ENCODE results near the gene ENTPD8.

The ENTPD8 gene

GRCh38 chr9:137474271-137474670 is 33.1 kb upstream of the ENTPD8 start:
- H3K79me1 ChIP-seq (ENCODE audit: low read depth, low read length) = peaks cover 2% of the 10 kb centered on the region
- no peak for DNase-seq (ENCODE audit: low spot score)
- H4K91ac ChIP-seq (ENCODE audit: low read depth, low read length, poor library complexity) = no peak overlapping the region
- H3K4ac ChIP-seq (ENCODE audit: low read length) = no peak overlapping the region
- H2BK5ac ChIP-seq (ENCODE audit: low read length) = no peak overlapping the region
- H3K27me3 ChIP-seq (ENCODE audit: control insufficient read depth in 3 of 3, insufficient read depth in 3 of 3, low read depth in 1 of 3, low read length in 3 of 3) = no peaks in the 10 kb centered on the region
- no peak overlapping the region for H3K27ac ChIP-seq (replicated peaks; ENCODE audit: low read length)
- H3K4me1 ChIP-seq (ENCODE audit: control insufficient read depth in 2 of 2, insufficient read depth in 1 of 2, low read depth in 1 of 2, low read length in 2 of 2) = peaks cover 0 to 9% of the 10 kb centered on the region in 2 donors
- no peak overlapping the region for H4K8ac ChIP-seq (ENCODE audit: low read depth, low read length)
- H3K9me3 ChIP-seq (replicated peaks in 1 of 2; ENCODE audit: control insufficient read depth in 2 of 2, insufficient read depth in 1 of 2, low read depth in 1 of 2, low read length in 2 of 2) = peaks cover 3 to 14% of the 10 kb centered on the region in 2 donors
- H3K14ac ChIP-seq (ENCODE audit: low read length) = no peak overlapping the region
- no peak overlapping the region for H3K18ac ChIP-seq (ENCODE audit: low read length)
- H3K23ac ChIP-seq (ENCODE audit: low read depth, low read length, poor library complexity) = no peak overlapping the region
- WGBS, 2 donors (ENCODE audit: extremely low coverage in 2 of 2, insufficient read length in 2 of 2, insufficient replicate concordance in 1 of 2) = no CpG with 5 or more reads among the region's 18 CpGs
- no peak overlapping the region for H3K9ac ChIP-seq (ENCODE audit: low read depth, low read length, poor library complexity)
- no peak overlapping the region for H3K4me2 ChIP-seq (ENCODE audit: insufficient read depth, low read length, poor library complexity, severe bottlenecking)
- H3K36me3 ChIP-seq (replicated peaks in 1 of 2; ENCODE audit: control insufficient read depth in 2 of 2, insufficient read depth in 2 of 2, low read length in 2 of 2) = no peaks in the 10 kb centered on the region
- H3K4me3 ChIP-seq (ENCODE audit: low read length in 2 of 2) = peak overlapping the region in 1 of 2 donors; percentile 63
- H2AFZ ChIP-seq (ENCODE audit: low read length) = no peak overlapping the region
- no peak overlapping the region for H2AK5ac ChIP-seq (ENCODE audit: low read depth, low read length)
- no peak overlapping the region for H2BK12ac ChIP-seq (ENCODE audit: low read length)
- no peak overlapping the region for H2BK15ac ChIP-seq (ENCODE audit: low read length)
- no peak overlapping the region for H2BK120ac ChIP-seq (ENCODE audit: low read depth, low read length)

- H3K4me3 ChIP-seq (ENCODE audit: low read length in 2 of 2) = peak overlapping the region in 1 of 2 donors; percentile 35
- H2AK5ac ChIP-seq (ENCODE audit: low read depth, low read length) = no peak overlapping the region
- no peak overlapping the region for H2BK120ac ChIP-seq (ENCODE audit: low read depth, low read length)
- H3K4me1 ChIP-seq (ENCODE audit: control insufficient read depth in 2 of 2, insufficient read depth in 1 of 2, low read depth in 1 of 2, low read length in 2 of 2) = no peaks in the 10 kb centered on the region
- H3K4ac ChIP-seq (ENCODE audit: low read length) = no peak overlapping the region
- no peaks in the 10 kb centered on the region for H3K79me1 ChIP-seq (ENCODE audit: low read depth, low read length)
- no peak overlapping the region for H4K8ac ChIP-seq (ENCODE audit: low read depth, low read length)
- H3K18ac ChIP-seq (ENCODE audit: low read length) = no peak overlapping the region
- H3K4me2 ChIP-seq (ENCODE audit: insufficient read depth, low read length, poor library complexity, severe bottlenecking) = no peak overlapping the region
- no peaks in the 10 kb centered on the region for H3K36me3 ChIP-seq (replicated peaks in 1 of 2; ENCODE audit: control insufficient read depth in 2 of 2, insufficient read depth in 2 of 2, low read length in 2 of 2)
- no peak overlapping the region for H3K23ac ChIP-seq (ENCODE audit: low read depth, low read length, poor library complexity)
- H2BK12ac ChIP-seq (ENCODE audit: low read length) = no peak overlapping the region
- DNase-seq (ENCODE audit: low spot score) = no peak
- H2AFZ ChIP-seq (ENCODE audit: low read length) = no peak overlapping the region
- no peak overlapping the region for H3K14ac ChIP-seq (ENCODE audit: low read length)
- H4K91ac ChIP-seq (ENCODE audit: low read depth, low read length, poor library complexity) = no peak overlapping the region
- no peak overlapping the region for H3K27ac ChIP-seq (replicated peaks; ENCODE audit: low read length)
- no peak overlapping the region for H2BK15ac ChIP-seq (ENCODE audit: low read length)
- H3K27me3 ChIP-seq (ENCODE audit: control insufficient read depth in 3 of 3, insufficient read depth in 3 of 3, low read depth in 1 of 3, low read length in 3 of 3) = peaks cover 0 to 5% (median 0%) of the 10 kb centered on the region in 3 experiments
- H3K9ac ChIP-seq (ENCODE audit: low read depth, low read length, poor library complexity) = no peak overlapping the region
- peaks cover 3 to 4% of the 10 kb centered on the region in 2 donors for H3K9me3 ChIP-seq (replicated peaks in 1 of 2; ENCODE audit: control insufficient read depth in 2 of 2, insufficient read depth in 1 of 2, low read depth in 1 of 2, low read length in 2 of 2)
- no CpG with 5 or more reads among the region's 7 CpGs for WGBS, 2 donors (ENCODE audit: extremely low coverage in 2 of 2, insufficient read length in 2 of 2, insufficient replicate concordance in 1 of 2)
- no peak overlapping the region for H2BK5ac ChIP-seq (ENCODE audit: low read length)
Measured at GRCh38 chr9:137470785-137471184, 29.6 kb upstream of the ENTPD8 start.

GRCh38 chr9:137467896-137468295 is 26.7 kb upstream of the ENTPD8 start:
- no peak overlapping the region for H2BK12ac ChIP-seq (ENCODE audit: low read length)
- no peak overlapping the region for H3K14ac ChIP-seq (ENCODE audit: low read length)
- no peak overlapping the region for H3K4ac ChIP-seq (ENCODE audit: low read length)
- H3K18ac ChIP-seq (ENCODE audit: low read length) = no peak overlapping the region
- H2BK15ac ChIP-seq (ENCODE audit: low read length) = no peak overlapping the region
- H2BK120ac ChIP-seq (ENCODE audit: low read depth, low read length) = no peak overlapping the region
- H4K8ac ChIP-seq (ENCODE audit: low read depth, low read length) = no peak overlapping the region
- H2BK5ac ChIP-seq (ENCODE audit: low read length) = no peak overlapping the region
- no peak overlapping the region for H3K27ac ChIP-seq (replicated peaks; ENCODE audit: low read length)
- peaks cover 0 to 5% (median 0%) of the 10 kb centered on the region in 3 experiments for H3K27me3 ChIP-seq (ENCODE audit: control insufficient read depth in 3 of 3, insufficient read depth in 3 of 3, low read depth in 1 of 3, low read length in 3 of 3)
- no peak overlapping the region for H3K23ac ChIP-seq (ENCODE audit: low read depth, low read length, poor library complexity)
- no peak overlapping the region for H3K4me3 ChIP-seq (ENCODE audit: low read length in 2 of 2)
- no peak for DNase-seq (ENCODE audit: low spot score)
- H3K79me1 ChIP-seq (ENCODE audit: low read depth, low read length) = no peaks in the 10 kb centered on the region
- H3K9me3 ChIP-seq (replicated peaks in 1 of 2; ENCODE audit: control insufficient read depth in 2 of 2, insufficient read depth in 1 of 2, low read depth in 1 of 2, low read length in 2 of 2) = no peaks in the 10 kb centered on the region
- H2AFZ ChIP-seq (ENCODE audit: low read length) = no peak overlapping the region
- H4K91ac ChIP-seq (ENCODE audit: low read depth, low read length, poor library complexity) = no peak overlapping the region
- H3K9ac ChIP-seq (ENCODE audit: low read depth, low read length, poor library complexity) = no peak overlapping the region
- H3K36me3 ChIP-seq (replicated peaks in 1 of 2; ENCODE audit: control insufficient read depth in 2 of 2, insufficient read depth in 2 of 2, low read length in 2 of 2) = no peaks in the 10 kb centered on the region
- H2AK5ac ChIP-seq (ENCODE audit: low read depth, low read length) = no peak overlapping the region
- WGBS, 2 donors (ENCODE audit: extremely low coverage in 2 of 2, insufficient read length in 2 of 2, insufficient replicate concordance in 1 of 2) = no CpG with 5 or more reads among the region's 7 CpGs
- no peak overlapping the region for H3K4me2 ChIP-seq (ENCODE audit: insufficient read depth, low read length, poor library complexity, severe bottlenecking)
- H3K4me1 ChIP-seq (ENCODE audit: control insufficient read depth in 2 of 2, insufficient read depth in 1 of 2, low read depth in 1 of 2, low read length in 2 of 2) = no peaks in the 10 kb centered on the region

GRCh38 chr9:137467161-137467581 is 26.0 kb upstream of the ENTPD8 start:
- peak overlapping the region; percentile 71 for H3K18ac ChIP-seq (ENCODE audit: low read length)
- WGBS, 2 donors (ENCODE audit: extremely low coverage in 2 of 2, insufficient read length in 2 of 2, insufficient replicate concordance in 1 of 2) = no CpG with 5 or more reads among the region's 16 CpGs

More at GRCh38 chr9:137467161-137467581, 26.0 kb upstream of the ENTPD8 start:
- Histone ChIP-seq H2BK5ac (ENCODE audit: low read length) (no peak overlapping the region), H3K27ac (replicated peaks; ENCODE audit: low read length) (no peak overlapping the region), H3K4me3 (ENCODE audit: low read length in 2 of 2) (peak overlapping the region in 1 of 2 donors; percentile 5), H2BK120ac (ENCODE audit: low read depth, low read length) (no peak overlapping the region), H2AK5ac (ENCODE audit: low read depth, low read length) (no peak overlapping the region), H3K4ac (ENCODE audit: low read length) (no peak overlapping the region), H2AFZ (ENCODE audit: low read length) (no peak overlapping the region), H3K4me2 (ENCODE audit: insufficient read depth, low read length, poor library complexity, severe bottlenecking) (no peak overlapping the region), H2BK15ac (ENCODE audit: low read length) (peak overlapping the region; percentile 55), H3K14ac (ENCODE audit: low read length) (no peak overlapping the region), H3K79me1 (ENCODE audit: low read depth, low read length) (no peaks in the 10 kb centered on the region), H2BK12ac (ENCODE audit: low read length) (peak overlapping the region; percentile 58), H3K23ac (ENCODE audit: low read depth, low read length, poor library complexity) (no peak overlapping the region), H3K9ac (ENCODE audit: low read depth, low read length, poor library complexity) (peak overlapping the region; percentile 30), H3K9me3 (replicated peaks in 1 of 2; ENCODE audit: control insufficient read depth in 2 of 2, insufficient read depth in 1 of 2, low read depth in 1 of 2, low read length in 2 of 2) (peaks cover 0 to under 1% of the 10 kb centered on the region in 2 donors), H3K4me1 (ENCODE audit: control insufficient read depth in 2 of 2, insufficient read depth in 1 of 2, low read depth in 1 of 2, low read length in 2 of 2) (no peaks in the 10 kb centered on the region), H3K27me3 (ENCODE audit: control insufficient read depth in 3 of 3, insufficient read depth in 3 of 3, low read depth in 1 of 3, low read length in 3 of 3) (peaks cover 0 to 5% (median 4%) of the 10 kb centered on the region in 3 experiments), H4K91ac (ENCODE audit: low read depth, low read length, poor library complexity) (no peak overlapping the region), H4K8ac (ENCODE audit: low read depth, low read length) (no peak overlapping the region), H3K36me3 (replicated peaks in 1 of 2; ENCODE audit: control insufficient read depth in 2 of 2, insufficient read depth in 2 of 2, low read length in 2 of 2) (no peaks in the 10 kb centered on the region)
- no peak for DNase-seq (ENCODE audit: low spot score)
